Dedifferentiated amniotic fluid mesenchymal stem cell (primary cell): ENCODE results near the gene CASKIN1.
"Not testable (repeated sequence)": the region's sequence is repeated elsewhere in the genome, so short reads cannot be mapped to it uniquely, and the experiment has no call there.

ENCODE experiments used
- DNase-seq: peaks from one replicate; pipeline ENCODE4 v3.0.0-alpha.2; 2016; ENCODE audit errors: extremely low spot score

The CASKIN1 gene, protein sequence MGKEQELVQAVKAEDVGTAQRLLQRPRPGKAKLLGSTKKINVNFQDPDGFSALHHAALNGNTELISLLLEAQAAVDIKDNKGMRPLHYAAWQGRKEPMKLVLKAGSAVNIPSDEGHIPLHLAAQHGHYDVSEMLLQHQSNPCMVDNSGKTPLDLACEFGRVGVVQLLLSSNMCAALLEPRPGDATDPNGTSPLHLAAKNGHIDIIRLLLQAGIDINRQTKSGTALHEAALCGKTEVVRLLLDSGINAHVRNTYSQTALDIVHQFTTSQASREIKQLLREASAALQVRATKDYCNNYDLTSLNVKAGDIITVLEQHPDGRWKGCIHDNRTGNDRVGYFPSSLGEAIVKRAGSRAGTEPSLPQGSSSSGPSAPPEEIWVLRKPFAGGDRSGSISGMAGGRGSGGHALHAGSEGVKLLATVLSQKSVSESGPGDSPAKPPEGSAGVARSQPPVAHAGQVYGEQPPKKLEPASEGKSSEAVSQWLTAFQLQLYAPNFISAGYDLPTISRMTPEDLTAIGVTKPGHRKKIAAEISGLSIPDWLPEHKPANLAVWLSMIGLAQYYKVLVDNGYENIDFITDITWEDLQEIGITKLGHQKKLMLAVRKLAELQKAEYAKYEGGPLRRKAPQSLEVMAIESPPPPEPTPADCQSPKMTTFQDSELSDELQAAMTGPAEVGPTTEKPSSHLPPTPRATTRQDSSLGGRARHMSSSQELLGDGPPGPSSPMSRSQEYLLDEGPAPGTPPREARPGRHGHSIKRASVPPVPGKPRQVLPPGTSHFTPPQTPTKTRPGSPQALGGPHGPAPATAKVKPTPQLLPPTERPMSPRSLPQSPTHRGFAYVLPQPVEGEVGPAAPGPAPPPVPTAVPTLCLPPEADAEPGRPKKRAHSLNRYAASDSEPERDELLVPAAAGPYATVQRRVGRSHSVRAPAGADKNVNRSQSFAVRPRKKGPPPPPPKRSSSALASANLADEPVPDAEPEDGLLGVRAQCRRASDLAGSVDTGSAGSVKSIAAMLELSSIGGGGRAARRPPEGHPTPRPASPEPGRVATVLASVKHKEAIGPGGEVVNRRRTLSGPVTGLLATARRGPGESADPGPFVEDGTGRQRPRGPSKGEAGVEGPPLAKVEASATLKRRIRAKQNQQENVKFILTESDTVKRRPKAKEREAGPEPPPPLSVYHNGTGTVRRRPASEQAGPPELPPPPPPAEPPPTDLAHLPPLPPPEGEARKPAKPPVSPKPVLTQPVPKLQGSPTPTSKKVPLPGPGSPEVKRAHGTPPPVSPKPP (N-terminal part only)

DNA sequence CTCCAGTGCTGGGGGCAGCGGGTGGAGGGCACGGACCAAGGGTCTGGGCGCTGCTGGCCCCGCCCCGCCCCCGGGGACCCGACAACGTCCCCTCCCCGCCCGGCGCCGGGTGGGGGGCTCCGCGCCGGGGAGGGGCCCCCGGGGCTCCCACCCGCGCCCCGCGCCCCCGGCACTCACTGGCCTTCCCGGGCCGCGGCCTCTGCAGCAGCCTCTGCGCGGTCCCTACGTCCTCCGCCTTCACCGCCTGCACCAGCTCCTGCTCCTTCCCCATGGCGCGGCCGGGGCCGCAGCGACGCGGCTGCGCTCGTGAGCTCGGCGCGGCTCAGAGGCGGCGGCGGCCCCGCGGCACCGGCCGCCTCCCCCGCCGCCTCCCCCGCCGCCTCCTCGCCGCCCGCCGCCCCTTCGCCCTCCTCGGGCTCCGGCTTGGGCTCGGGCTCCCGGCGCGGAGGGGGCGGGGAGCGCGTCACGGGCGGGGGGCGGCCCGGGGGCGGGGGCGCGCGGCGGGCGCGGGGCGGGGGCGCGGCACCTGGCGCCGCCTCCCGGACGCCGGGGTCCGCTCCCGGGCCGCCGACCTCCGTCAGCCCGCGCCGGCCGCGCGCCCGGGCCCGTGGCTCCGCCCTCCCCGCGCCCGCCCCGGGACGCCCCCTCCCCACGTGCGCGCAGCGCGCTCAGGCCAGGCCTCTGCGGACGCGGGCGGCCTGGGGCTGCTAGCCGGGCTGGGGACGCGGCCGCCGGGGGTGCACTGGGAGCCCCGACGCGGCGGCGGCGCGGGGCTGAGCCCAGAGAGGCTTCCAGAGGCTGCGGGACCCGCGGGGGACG, at the start of gene CASKIN1:
Gene CASKIN1 (minus strand): TSS at position 444 of the 819 bp plus-strand sequence. CDS start 173 bp downstream, at position 271.
- no peak for DNase-seq

DNA sequence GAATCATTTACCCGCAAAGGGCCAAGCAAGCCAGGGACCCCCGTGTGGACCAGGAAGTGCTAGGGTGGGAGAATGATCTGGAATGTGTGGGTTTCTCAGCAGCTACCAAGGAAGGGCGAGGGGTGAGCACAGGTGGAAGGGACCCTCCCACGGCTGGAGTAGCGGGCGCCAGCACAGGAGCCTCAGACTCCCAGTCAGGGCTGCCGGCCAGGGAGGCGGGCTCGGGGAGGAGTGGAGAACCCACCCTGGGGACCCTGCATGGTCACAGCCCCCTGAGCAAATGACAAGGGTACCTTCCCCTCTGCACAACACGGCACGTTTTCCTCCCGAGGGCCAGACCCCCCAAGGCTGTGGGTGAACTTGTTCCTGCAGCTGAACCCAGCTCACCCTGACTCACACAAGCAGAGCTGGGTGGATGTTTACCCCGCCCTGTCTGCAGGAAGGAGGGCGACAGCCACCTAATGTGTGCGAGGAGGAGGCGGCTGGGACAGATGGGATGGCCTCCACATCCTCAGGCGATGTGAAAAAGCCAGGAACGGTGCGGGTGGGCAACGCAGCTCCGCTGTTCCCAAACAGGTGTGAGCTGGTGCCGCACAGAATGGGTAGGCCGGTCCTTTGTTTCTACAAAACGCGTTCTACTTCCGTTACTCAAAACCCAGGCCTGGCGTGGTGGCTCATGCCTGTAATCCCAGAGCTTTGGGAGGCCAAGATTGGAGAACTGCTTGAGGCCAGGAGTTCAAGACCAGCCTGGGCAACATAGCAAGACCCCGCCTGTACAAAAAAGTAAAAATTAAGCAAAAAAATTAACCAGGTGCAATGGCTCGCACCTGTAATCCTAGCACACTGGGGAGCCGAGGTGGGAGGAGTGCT, 48.8 kb upstream of the CASKIN1 start:
- DNase-seq, result no peak

DNA sequence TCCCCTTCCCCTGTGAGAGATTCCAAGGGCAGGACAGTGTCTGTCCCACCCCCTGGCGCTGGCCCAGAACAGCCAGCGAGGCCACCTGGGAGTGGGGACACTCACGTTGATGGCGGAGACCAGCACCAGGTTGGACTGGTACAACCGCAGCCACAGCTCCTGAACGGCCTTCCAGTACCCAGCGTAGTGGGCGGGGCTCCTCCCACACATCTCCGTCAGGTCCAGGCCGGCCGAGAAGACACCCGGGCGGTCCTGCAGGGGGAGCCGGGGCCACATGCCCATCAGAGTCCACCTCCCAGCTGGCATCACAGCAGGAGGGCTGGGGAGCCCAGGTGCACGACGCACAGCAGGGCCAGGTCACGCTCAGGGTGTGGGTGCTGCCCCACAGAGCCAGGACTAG, 47.9 kb upstream of the CASKIN1 start:
- no peak for DNase-seq

DNA sequence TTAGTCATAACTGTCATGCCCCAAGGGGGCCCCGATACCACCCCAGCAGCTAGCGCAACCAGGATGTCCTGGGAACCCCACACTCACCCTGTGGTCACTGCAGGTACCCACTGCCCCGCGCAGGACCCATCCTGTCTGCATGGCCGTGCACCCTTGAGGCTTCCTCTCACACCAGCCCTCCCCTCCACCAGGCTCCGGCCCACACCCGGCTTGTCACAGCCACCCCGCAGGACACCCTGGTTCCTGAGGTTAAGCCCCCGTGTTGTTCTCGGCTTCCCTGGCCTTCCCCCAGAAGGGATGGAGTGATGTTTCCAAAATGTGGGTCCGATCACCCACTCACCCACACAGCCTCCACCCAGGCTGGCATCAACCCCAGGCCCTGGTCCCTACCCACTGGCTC, 47.4 kb upstream of the CASKIN1 start:
- no peak for DNase-seq

DNA sequence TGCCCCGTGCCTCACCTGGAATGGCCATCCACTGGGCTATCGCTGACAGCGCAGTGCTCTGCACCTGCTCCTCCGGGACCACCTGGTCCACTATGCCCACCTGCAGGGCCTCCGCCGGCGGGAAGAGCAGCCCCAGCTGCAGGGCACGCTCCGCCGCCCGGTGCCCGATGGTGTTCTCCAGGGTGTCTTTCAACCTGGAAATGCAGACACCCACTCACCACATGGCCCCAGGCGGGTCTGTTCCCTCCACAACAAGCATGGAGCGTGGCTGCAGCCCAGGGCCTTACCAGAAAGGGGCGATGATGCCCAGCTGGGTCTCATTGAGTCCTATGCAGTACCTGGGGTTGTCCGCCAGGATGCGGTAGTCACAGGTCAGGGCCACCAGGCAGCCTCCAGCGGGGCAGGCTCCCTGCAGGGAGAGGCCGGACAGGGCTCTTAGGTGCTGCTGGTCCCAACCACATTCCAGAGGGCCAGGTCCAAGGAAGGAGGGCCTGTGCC, 46.7 kb upstream of the CASKIN1 start:
- no peak for DNase-seq

DNA sequence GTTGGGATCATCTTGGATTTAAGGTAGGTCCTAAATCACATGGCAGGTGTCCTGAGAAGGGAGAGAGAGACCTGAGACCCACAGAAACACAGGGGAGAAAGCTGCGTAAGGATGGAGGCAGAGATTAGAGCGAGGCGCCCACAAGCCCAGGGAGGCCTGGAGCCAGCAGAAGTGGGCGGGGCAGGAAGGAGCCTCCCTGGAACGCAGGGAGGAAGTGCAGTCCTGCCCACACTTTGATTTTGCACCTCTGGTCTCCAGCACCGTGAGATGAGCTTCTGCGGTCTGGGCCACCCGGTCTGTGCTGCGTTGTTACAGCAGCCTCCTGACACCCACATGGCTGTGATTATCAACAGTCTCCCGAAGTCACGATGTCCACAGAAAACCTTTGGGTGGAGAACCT, 46.2 kb upstream of the CASKIN1 start:
- DNase-seq, result no peak

DNA sequence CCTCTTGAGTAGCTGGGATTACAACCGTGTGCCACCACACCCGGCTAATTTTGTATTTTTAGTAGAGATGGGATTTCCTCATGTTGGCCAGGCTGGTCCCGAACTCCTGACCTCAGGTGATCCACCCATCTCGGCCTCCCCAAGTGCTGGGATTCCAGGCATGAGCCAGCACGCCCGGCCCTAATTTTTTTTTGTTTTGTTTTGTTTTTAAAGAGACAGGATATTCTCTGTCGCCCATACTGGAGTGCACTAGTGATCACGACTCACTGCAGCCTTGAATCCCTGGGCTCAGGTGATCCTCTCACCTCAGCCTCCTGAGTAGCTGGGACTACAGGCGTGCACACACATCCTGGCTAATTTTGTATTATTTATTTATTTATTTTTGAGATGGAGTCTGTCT, 43.9 kb upstream of the CASKIN1 start:
- not testable (repeated sequence) for DNase-seq

DNA sequence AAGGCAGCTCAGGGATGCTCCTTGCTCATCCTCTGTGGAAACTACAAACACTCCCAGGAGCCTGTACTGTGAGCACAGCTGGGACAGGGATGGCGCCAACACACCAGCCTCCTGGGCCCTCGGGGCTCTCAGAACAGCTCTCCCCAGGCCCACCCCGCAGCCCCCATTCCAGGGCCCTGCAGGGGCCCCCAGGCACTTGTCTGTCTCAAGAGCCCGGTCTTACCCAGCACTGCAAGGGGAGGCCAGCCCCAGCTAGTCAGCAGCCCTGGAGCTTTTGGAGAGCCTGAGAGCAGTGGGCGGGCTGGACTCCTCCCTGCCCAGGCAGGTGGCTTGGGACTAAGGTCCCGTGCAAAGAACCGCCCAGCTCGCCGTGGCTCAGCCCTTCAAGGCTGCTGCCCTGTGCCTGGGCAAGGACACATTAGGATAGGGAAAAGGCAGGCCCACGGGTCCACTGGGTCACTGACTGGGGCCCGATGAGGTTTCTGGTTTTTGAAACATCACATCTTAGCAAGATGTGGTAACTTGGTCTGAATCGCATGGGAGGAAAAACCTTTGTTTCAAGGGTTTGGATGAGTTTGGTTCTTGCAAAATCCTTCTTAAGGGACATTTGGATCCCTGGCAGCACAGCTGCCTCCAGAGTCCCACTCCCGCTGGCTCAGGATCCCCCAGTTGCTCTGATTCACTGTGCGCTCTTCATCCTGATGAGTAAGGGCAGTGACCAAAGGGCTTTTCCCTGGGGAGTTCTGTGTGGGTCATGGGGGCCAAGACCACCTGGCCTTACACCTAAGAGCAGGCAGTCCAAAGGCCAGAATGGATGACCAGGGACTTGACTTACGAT, 42.7 kb upstream of the CASKIN1 start:
- no peak for DNase-seq

DNA sequence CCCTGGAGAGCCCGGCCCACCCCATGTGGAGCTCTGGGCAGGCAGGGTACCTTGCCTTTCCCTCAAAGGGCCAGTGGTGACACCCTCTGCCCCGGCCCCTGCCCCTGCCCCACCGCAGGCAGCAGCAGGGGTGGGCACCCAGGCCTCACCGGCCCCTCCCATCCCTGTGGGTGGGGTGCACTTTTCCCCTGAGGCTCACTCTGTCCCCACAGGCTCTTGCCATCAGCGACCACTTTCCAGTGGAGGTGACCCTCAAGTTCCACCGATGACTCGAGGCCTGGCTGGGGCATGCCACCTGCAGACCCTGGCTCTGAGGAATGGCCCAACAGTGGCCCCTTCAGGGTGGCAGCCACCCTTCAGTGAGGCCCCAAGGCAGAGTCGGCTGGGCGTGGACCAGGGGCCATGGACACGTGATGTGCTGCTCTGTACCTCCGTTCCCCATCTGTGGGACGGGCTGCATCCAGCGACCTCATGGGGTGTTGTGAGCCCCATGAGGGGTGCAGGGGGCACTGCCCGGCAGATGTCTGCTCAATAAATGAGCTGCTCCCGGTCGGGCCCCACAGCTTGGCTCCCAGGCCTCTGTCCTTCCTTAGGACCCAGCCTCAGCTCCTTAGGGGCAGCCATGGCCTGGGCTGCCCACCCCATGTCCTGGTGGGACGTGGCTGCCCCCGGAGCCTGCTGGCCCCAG, 41.9 kb upstream of the CASKIN1 start:
- DNase-seq, result no peak

DNA sequence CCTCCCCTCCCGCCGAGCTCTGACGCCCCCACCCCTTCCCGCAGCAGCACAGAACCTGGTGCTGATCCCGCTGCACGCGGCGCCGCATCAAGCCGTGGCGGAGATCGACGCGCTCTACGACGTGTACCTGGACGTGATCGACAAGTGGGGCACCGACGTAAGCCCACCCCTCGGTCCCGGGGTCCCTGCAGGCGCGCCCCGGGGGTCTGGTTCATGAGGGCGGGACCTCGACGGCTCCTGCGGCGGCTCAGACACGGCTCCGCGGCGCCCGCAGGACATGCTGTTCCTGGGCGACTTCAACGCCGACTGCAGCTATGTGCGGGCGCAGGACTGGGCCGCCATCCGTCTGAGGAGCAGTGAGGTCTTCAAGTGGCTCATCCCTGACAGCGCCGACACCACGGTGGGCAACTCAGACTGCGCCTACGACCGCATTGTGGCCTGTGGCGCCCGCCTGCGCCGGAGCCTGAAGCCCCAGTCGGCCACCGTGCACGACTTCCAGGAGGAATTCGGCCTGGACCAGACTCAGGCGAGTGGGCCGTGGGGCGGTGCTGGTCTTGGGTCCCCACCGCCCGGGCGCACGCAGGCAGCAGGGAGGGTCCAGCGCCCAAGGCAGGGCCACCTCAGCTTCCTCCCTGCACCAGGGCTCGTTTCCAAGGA, 41.2 kb upstream of the CASKIN1 start:
- DNase-seq, result no peak

DNA sequence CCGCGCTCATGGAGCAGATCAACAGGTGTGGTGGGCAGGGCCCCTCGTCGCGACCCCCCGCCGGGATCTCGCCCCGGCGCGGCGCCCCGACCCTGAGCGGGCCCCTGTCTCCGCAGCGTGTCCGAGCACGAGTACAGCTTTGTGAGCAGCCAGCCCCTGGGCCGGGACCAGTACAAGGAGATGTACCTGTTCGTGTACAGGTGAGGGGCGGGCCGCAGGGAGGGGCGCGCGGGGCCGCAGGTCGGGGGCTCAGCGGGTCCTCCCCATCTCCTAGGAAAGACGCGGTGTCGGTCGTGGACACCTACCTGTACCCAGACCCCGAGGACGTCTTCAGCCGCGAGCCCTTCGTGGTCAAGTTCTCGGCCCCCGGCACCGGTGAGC, 40.7 kb upstream of the CASKIN1 start:
- no peak for DNase-seq

DNA sequence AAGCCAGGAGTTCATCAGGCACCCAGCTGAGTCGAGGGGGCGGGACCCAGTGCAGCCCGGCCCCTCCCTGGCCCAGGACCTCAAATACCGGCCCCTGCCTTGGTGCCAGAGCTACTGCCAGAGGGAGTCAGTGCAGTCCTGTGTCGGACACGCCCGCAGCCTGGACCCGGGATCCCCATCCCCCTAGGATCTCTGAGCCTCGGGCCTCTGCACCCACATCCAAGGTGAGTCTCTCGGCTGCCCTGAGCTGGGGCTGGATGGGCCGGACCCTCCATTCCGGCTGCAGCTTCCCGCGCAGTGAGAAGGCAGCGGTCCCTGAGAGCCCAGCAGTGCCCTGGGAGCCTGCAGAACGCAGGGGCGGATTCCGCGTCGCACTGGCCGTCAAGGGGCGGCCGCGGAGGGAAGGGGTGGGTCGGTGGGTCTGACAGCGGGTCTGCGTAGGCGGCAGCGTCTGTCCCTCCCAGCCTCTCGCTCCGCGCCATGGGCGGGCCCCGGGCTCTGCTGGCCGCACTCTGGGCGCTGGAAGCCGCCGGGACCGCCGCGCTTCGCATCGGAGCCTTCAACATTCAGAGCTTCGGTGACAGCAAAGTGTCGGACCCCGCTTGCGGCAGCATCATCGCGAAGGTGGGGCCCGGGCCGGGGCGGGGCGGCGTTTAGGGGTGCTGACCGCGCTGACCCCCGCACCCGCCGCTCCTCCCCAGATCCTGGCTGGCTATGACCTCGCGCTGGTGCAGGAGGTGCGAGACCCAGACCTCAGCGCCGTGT, 40.1 kb upstream of the CASKIN1 start, which contains the start of gene DNASE1L2:
Gene DNASE1L2 (plus strand): TSS at position 108 of the 765 bp plus-strand sequence. CDS start 373 bp downstream, at position 481.
- DNase-seq, result no peak

DNA sequence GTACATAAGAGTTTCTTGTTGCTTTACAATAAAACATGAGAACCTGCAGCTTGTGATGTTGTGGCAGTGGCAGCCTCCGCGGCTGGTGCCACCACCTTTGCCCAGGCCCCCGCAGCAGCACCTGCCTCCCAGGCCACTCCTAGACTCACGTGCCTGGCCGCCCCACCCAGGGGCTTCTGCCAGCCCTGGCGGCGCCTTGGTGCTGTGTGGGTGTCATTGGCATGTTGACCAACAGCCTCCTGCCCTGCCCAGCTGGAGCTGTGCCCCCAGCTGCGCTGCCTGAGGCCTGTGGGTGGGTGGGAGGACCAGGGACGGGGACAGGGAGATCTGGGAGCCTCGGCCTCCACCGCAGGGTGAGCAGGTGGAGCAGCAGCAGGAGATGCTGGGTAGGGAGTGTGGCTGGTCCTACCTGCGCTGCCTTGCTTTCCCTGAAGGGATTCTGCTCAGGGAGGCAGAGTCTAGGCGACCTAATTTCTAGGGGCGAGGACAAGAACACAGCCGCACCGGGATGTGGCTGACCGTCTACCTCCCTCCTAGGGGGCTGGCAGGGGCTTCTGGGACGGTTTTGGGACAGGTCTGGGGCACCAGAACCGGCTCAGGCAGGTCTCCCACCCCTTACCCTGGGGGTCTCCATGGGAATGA, 39.4 kb upstream of the CASKIN1 start:
- DNase-seq, result no peak

DNA sequence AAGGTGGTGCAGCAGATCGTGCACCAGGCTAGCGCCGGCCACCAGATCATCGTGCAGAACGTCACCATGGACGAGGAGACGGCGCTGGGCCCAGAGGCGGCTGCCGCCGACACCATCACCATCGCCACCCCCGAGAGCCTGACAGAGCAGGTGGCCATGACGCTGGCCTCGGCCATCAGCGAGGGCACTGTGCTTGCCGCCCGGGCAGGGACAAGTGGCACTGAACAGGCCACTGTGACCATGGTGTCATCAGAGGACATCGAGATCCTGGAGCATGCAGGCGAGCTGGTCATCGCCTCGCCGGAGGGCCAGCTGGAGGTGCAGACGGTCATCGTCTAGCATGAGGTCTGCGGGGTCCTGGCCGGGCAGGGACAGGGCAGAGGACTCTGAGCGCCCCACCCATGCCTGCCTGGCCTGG, 38.8 kb upstream of the CASKIN1 start:
- no peak for DNase-seq

DNA sequence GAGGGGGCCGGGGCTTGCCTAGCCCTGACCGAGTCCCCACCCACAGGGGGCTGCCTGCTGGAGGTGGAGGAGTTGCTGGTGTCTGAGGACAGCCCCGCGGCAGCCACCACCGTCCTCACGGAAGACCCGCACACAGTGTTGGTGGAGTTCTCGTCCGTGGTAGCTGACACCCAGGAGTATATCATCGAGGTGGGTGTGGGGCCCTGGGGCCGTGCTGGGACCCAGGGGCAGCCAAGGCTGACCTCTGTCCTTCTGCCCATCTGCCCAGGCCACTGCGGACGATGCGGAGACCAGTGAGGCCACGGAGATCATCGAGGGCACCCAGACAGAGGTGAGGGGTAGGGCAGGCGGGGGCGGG, 38.4 kb upstream of the CASKIN1 start:
- DNase-seq, result no peak
